Sigmoid colon (tissue), 7 donors: Measurements from ENCODE around the gene EFCAB3. TPM values are rescaled to one million over a fixed set of nuclear protein-coding genes. Genes with fewer than 3 reads are reported as not detected.
"Not testable (repeated sequence)": the region's sequence is repeated elsewhere in the genome, so short reads cannot be mapped to it uniquely, and the experiment has no call there.

Source experiments
- DNase-seq: peaks from one replicate; pipeline ENCODE4 v3.0.0-alpha.2; 2019
- H3K27ac ChIP-seq, 4 donors: fragments of 200-600 bp; sonication (generic); one replicate each; pipeline ENCODE4 v1.5.1; 2016 to 2019; ENCODE audit warnings: mild to moderate bottlenecking in 1 of 4
- H3K27me3 ChIP-seq, 3 donors: fragments of 200-600 bp; sonication (generic); one replicate each; pipeline ENCODE4 v1.5.1; 2019; ENCODE audit warnings: mild to moderate bottlenecking in 1 of 3
- H3K36me3 ChIP-seq, 4 donors: fragments of 200-600 bp; sonication (generic); one replicate each; pipeline ENCODE4 v1.5.1; 2016 to 2019
- H3K4me1 ChIP-seq, 4 donors: fragments of 200-600 bp; sonication (generic); one replicate each; pipeline ENCODE4 v1.5.1; 2017 to 2019
- H3K4me3 ChIP-seq, 4 donors: fragments of 200-600 bp; sonication (generic); one replicate each; pipeline ENCODE4 v1.5.1; 2017 to 2019; ENCODE audit warnings: mild to moderate bottlenecking in 2 of 4, moderate library complexity in 1 of 4
- H3K9me3 ChIP-seq, 4 donors: fragments of 200-600 bp in 3 of 4; sonication (generic) in 3 of 4; one replicate each; pipeline versions ENCODE4 v1.5.1 to v1.6.1; 2013 to 2019
- CTCF ChIP-seq, 4 experiments: fragments of 450-650 bp in 3 of 4; fragments of 200-600 bp in 1 of 4; IDR thresholded peaks; one replicate each; pipeline ENCODE4 v1.5.1; 2016 to 2019; ENCODE audit warnings: antibody characterized with exemption in 4 of 4, mild to moderate bottlenecking in 3 of 4, moderate library complexity in 2 of 4
- EP300 ChIP-seq, 4 donors: sonication (generic); formaldehyde crosslinking; IDR thresholded peaks; one replicate each; pipeline ENCODE4 v1.6.1; 2017; ENCODE audit warnings: antibody characterized with exemption in 4 of 4
- POLR2A ChIP-seq, 2 donors: fragments of 450-650 bp; IDR thresholded peaks; one replicate each; pipeline ENCODE4 v1.6.1; 2016; ENCODE audit warnings: antibody characterized with exemption in 2 of 2, mild to moderate bottlenecking in 2 of 2, moderate library complexity in 2 of 2
- POLR2AphosphoS5 ChIP-seq, 4 donors: sonication (generic); formaldehyde crosslinking; IDR thresholded peaks; one replicate each; pipeline ENCODE4 v1.6.1; 2017; ENCODE audit warnings: antibody characterized with exemption in 4 of 4
- WGBS, 2 donors: extraction: QIAGEN DNeasy Blood & Tissue Kit; methylation state at CpG; one replicate each; pipeline ENCODE4 v1.1.7; 2013; 5-methylcytosine and 5-hydroxymethylcytosine counted together
- intact Hi-C: fragments of 100-400 bp; cut with DNase I; formaldehyde crosslinking; loops from one replicate; pipeline ENCODE4 v1.15.1; 2023
- polyA plus RNA-seq, 3 donors: library from polyadenylated mRNA; stranded (reverse); fragments of 200-250 nt; gene quantifications; one replicate each; pipeline ENCODE4 v1.2.3, GENCODE V29; 2013
- small RNA-seq, 3 donors: library from RNA; depleted of rRNA; stranded (forward); fragments of <200 nt; gene quantifications; one replicate each; pipeline ENCODE3, GENCODE V24; 2016
- total RNA-seq, 4 donors: library from RNA; depleted of rRNA; stranded (reverse); fragments of >200 nt; gene quantifications; one replicate each; pipeline ENCODE4 v1.1.0, GENCODE V29; 2016
- donor health status: healthy with polysubstance abuse.
- donor health status: Bipolar disorder and iron deficiency.
- donor health status: healthy.

Gene EFCAB3
- total and polyA plus RNA-seq, 7 donors, result not detected

GRCh38 chr17:62456016-62456415, 75.7 kb downstream of the EFCAB3 start:
- intact Hi-C loops, result no loop called here
- TF ChIP-seq POLR2A (IDR thresholded peaks at IDR 0.05) (no peak), POLR2AphosphoS5 (IDR thresholded peaks at IDR 0.05) (no peak), CTCF (IDR thresholded peaks at IDR 0.05) (no peak), EP300 (IDR thresholded peaks at IDR 0.05) (no peak)
- H3K36me3 ChIP-seq, result no peaks in the 10 kb centered on the region
- H3K4me1 ChIP-seq, result no peaks in the 10 kb centered on the region
- H3K4me3 ChIP-seq, result no peak overlapping the region
- H3K9me3 ChIP-seq, result no peaks in the 10 kb centered on the region
- H3K27me3 ChIP-seq, result no peaks in the 10 kb centered on the region
- no peak for DNase-seq
- WGBS, 2 donors, result 91 to 93% methylated on average over 7 of the region's 7 CpGs
- no peak overlapping the region for H3K27ac ChIP-seq

- H3K27ac ChIP-seq, H3K36me3 ChIP-seq, DNase-seq, H3K27me3 ChIP-seq, H3K4me3 ChIP-seq, intact Hi-C loops, H3K9me3 ChIP-seq, H3K4me1 ChIP-seq: not testable (repeated sequence)
- 72 to 79% methylated on average over 10 of the region's 10 CpGs for WGBS, 2 donors
Observed at GRCh38 chr17:62458483-62458882, 78.1 kb downstream of the EFCAB3 start.

DNA sequence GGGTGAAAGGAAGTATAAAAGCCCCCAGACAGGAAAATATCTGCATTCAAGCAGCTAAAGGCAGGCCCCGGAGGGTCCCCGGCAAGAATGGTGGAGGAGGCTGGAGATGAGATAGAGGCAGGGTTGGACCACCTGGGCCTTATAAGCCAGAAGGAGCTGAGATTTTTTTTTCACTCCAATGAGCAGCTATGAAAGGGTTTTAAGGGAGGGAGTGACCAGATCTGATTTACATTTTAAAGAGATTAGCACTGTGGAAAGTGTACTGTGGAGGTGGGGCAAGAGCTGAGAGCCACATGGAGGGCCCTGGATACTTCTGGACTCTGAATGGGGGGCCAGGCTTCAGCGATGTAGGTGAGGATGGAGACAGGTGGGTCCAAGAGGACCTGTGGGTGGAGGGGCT, 84.1 kb downstream of the EFCAB3 start:
- H3K36me3 ChIP-seq, intact Hi-C loops, H3K4me1 ChIP-seq, DNase-seq, H3K27me3 ChIP-seq, H3K27ac ChIP-seq, H3K4me3 ChIP-seq, H3K9me3 ChIP-seq: not testable (repeated sequence)
- WGBS, 2 donors, result 82 to 86% methylated on average over 3 of the region's 3 CpGs

DNA sequence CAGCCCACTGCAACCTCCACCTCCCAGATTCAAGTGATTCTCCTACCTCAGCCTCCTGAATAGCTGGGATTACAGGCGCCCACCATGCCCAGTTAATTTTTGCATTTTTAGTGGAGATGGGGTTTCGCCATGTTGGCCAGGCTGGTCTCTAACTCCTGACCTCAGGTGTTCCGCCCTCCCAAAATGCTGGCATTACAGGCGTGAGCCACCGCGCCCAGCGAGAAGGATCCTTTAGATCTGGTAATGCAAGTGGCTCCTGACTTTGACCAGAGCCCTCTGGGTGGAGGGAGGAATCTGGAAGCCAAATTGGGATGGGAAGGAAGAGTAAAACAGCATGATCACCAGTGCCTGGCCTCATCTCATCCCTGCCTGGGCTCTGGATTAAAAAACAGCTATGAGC, 84.9 kb downstream of the EFCAB3 start:
- H3K27ac ChIP-seq, DNase-seq, intact Hi-C loops, H3K4me3 ChIP-seq, H3K36me3 ChIP-seq, H3K27me3 ChIP-seq, H3K9me3 ChIP-seq, H3K4me1 ChIP-seq: not testable (repeated sequence)
- 97% methylated on average over 7 of the region's 7 CpGs for WGBS, 2 donors

Small RNA genes lying within 50 kb of the gene (small RNA-seq; reads per million reads assigned to genes)
- 0 reads per million in 3 donors for gene RNU7-52P

Other genes starting within 250 kb of the EFCAB3 start
- 10 to 100 TPM in 3 of 4 donors, 1 to 10 TPM in 1; 8.6 to 17.8 (median 12.2) TPM for gene METTL2A, start 43.3 kb downstream of the EFCAB3 start, total RNA-seq
- gene METTL2A, start 43.3 kb downstream of the EFCAB3 start, polyA plus RNA-seq, result 10 to 100 TPM in 2 of 3 donors, 1 to 10 TPM in 1; 9.6 to 17.5 (median 15.7) TPM
- 10 to 100 TPM; 30.7 to 59.3 (median 36.0) TPM for gene TLK2, start 98.3 kb downstream of the EFCAB3 start, total RNA-seq
- 10 to 100 TPM; 21.1 to 28.8 (median 22.2) TPM for gene TLK2, start 98.3 kb downstream of the EFCAB3 start, polyA plus RNA-seq
- gene MRC2, start 247.1 kb downstream of the EFCAB3 start, total RNA-seq, result 10 to 100 TPM; 19.6 to 94.4 (median 29.1) TPM
- gene MRC2, start 247.1 kb downstream of the EFCAB3 start, polyA plus RNA-seq, result 1 to 10 TPM; 2.5 to 6.9 (median 3.0) TPM